ENCODE results near the gene TRIM2.

DNA sequence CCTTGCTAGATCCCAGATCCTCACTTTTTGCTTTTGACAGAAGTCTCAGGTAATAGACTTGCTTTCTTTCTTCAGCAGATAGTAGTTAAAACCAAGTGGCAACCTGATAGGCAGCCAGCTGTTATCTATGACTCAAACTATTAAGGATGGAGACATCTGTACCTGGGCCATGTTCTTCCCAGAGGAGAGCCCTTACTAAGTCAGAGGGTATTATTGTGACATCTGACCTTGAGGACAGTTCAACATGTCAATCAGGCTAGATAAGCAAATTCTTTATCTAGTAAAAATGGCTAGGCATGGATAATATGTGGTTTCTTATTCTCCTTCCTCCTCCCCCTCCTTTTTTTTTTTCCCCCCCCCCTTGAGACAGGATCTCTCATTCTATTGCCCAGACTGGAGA lies 39.2 kb downstream of the TRIM2 start:
- TF ChIP-seq, protein P1, sequence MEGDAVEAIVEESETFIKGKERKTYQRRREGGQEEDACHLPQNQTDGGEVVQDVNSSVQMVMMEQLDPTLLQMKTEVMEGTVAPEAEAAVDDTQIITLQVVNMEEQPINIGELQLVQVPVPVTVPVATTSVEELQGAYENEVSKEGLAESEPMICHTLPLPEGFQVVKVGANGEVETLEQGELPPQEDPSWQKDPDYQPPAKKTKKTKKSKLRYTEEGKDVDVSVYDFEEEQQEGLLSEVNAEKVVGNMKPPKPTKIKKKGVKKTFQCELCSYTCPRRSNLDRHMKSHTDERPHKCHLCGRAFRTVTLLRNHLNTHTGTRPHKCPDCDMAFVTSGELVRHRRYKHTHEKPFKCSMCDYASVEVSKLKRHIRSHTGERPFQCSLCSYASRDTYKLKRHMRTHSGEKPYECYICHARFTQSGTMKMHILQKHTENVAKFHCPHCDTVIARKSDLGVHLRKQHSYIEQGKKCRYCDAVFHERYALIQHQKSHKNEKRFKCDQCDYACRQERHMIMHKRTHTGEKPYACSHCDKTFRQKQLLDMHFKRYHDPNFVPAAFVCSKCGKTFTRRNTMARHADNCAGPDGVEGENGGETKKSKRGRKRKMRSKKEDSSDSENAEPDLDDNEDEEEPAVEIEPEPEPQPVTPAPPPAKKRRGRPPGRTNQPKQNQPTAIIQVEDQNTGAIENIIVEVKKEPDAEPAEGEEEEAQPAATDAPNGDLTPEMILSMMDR (IDR thresholded peaks at IDR 0.05): no peak
- no peak for TF ChIP-seq POLR2A (IDR thresholded peaks at IDR 0.05)

Measured in heart left ventricle (tissue), 13 donors.